Endothelial cell of umbilical vein (primary cell): ENCODE data around the gene DHRS2. TPM values are rescaled to one million over a fixed set of nuclear protein-coding genes. Genes with fewer than 3 reads are reported as not detected.

Experiments used
- BruUV-seq: library from RNA; stranded (reverse); fragments of 400-500 nt; replicated peaks from 2 replicates; lab custom pipeline; 2021; lab: Mats Ljungman, UMichigan
- CTCF ChIA-PET: fragments of 300-600, 350-600 bp; sonication (Branson Sonifier 250); formaldehyde crosslinking; loops from one replicate; lab custom pipeline; 2021; ENCODE audit warnings: antibody characterized with exemption, inconsistent platforms; lab: Charles Lee
- POLR2A ChIA-PET: fragments of 300-600, 350-600 bp; sonication (Branson Sonifier 250); formaldehyde crosslinking; loops from one replicate; lab custom pipeline; 2021; ENCODE audit warnings: antibody characterized with exemption, inconsistent platforms; lab: Charles Lee
- DNase-seq: peaks from one replicate; pipeline ENCODE4 v3.0.0-alpha.2; 2011; ENCODE audit warnings: low read depth, low spot score
- FAIRE-seq: peaks from 2 replicates; lab custom pipeline; 2011; peaks lifted over from hg19 to GRCh38; lab: Jason Lieb, UNC
- H2AFZ ChIP-seq: 2 replicates; pipeline ENCODE4 v1.6.0; 2012; ENCODE audit warnings: low read depth, low read length, control low read depth, inconsistent platforms
- H3K27ac ChIP-seq: 2 replicates; pipeline ENCODE4 v1.5.1; 2011; ENCODE audit warnings: low read depth, mild to moderate bottlenecking, control low read depth, low read length, moderate library complexity; ENCODE audit not compliant: insufficient read depth
- H3K27me3 ChIP-seq, 2 experiments: 2 replicates each; pipeline versions ENCODE4 v1.6.0 to v1.6.1; 2011; ENCODE audit warnings: low read length in 2 of 2, mixed read lengths in 1 of 2; ENCODE audit not compliant: control insufficient read depth in 2 of 2, insufficient read depth in 2 of 2
- H3K36me3 ChIP-seq, 2 experiments: 2 replicates in 1 of 2; 3 replicates in 1 of 2; pipeline ENCODE4 v1.5.1; 2011; ENCODE audit warnings: low read length in 2 of 2, mild to moderate bottlenecking in 1 of 2, moderate library complexity in 1 of 2; ENCODE audit not compliant: control insufficient read depth in 2 of 2, insufficient read depth in 2 of 2; ENCODE audit errors: extremely low read depth in 1 of 2
- H3K4me1 ChIP-seq: 3 replicates; pipeline ENCODE4 v1.5.1; 2011; ENCODE audit warnings: mild to moderate bottlenecking, low read length; ENCODE audit not compliant: control insufficient read depth, insufficient read depth; ENCODE audit errors: extremely low read depth
- H3K4me2 ChIP-seq: 2 replicates; pipeline ENCODE4 v1.6.1; 2011; ENCODE audit warnings: low read length, control low read depth, mixed read lengths; ENCODE audit not compliant: insufficient read depth
- H3K4me3 ChIP-seq, 3 experiments: fragments of 200-600 bp in 1 of 3; sonication (generic), shearing (Covaris generic) in 1 of 3; replicated peaks in 1 of 3; 2 replicates each; pipeline ENCODE4 v1.5.1; 2011 to 2016; ENCODE audit warnings: control low read depth in 3 of 3, low read length in 3 of 3, mild to moderate bottlenecking in 2 of 3, inconsistent platforms in 1 of 3, low read depth in 1 of 3, moderate library complexity in 1 of 3; ENCODE audit not compliant: insufficient read depth in 1 of 3
- H3K79me2 ChIP-seq: 2 replicates; pipeline ENCODE4 v1.6.0; 2012; ENCODE audit warnings: low read length, inconsistent platforms; ENCODE audit not compliant: control insufficient read depth, insufficient read depth
- H3K9ac ChIP-seq: replicated peaks from 2 replicates; pipeline ENCODE3; 2011; ENCODE audit warnings: low read length, control low read depth; ENCODE audit not compliant: insufficient read depth; ENCODE audit errors: extremely low read depth
- H3K9me1 ChIP-seq: replicated peaks from 3 replicates; pipeline ENCODE4 v1.6.0; 2011; ENCODE audit warnings: mild to moderate bottlenecking, low read length; ENCODE audit not compliant: control insufficient read depth, insufficient read depth; ENCODE audit errors: extremely low read depth
- H3K9me3 ChIP-seq: replicated peaks from 2 replicates; pipeline ENCODE4 v1.5.1; 2012; ENCODE audit warnings: low read length, inconsistent platforms; ENCODE audit not compliant: control insufficient read depth, insufficient read depth
- H4K20me1 ChIP-seq: replicated peaks from 2 replicates; pipeline ENCODE3; 2011; ENCODE audit warnings: mild to moderate bottlenecking, low read length; ENCODE audit not compliant: control insufficient read depth, insufficient read depth; ENCODE audit errors: extremely low read depth
- FOS ChIP-seq: IDR thresholded peaks from 2 replicates; pipeline ENCODE4 v1.6.1; 2011; ENCODE audit warnings: mild to moderate bottlenecking, low read length, moderate library complexity, borderline replicate concordance; ENCODE audit not compliant: insufficient read depth
- GATA2 ChIP-seq: IDR thresholded peaks from 2 replicates; pipeline ENCODE4 v1.7.0; 2011; ENCODE audit warnings: low read depth, mild to moderate bottlenecking, moderate library complexity, mixed read lengths, low read length; ENCODE audit not compliant: insufficient read length, insufficient read depth
- JUN ChIP-seq: IDR thresholded peaks from 2 replicates; pipeline ENCODE4 v1.6.1; 2011; ENCODE audit warnings: borderline replicate concordance, low read depth; ENCODE audit not compliant: insufficient read length, insufficient read depth
- POLR2A ChIP-seq: IDR thresholded peaks from 2 replicates; pipeline ENCODE4 v1.6.1; 2012; ENCODE audit warnings: low read depth, mild to moderate bottlenecking, control low read depth, low read length
- dilution Hi-C: fragments of 300-500 bp; cut with MboI; formaldehyde crosslinking; loops from one replicate; pipeline ENCODE4 v1.15.0; 2019; ENCODE audit warnings: low sequenced_read_pairs; ENCODE audit not compliant: extremely low pct_ligation_motif_present
- intact Hi-C: fragments of 100-400 bp; cut with micrococcal nuclease; formaldehyde crosslinking; loops from one replicate; pipeline ENCODE4 v1.10.0; 2022
- polyA plus RNA-seq, 4 experiments: library from polyadenylated mRNA; depleted of rRNA in 3 of 4; stranded (reverse) in 3 of 4; unstranded in 1 of 4; fragments of >200 nt; gene quantifications; 2 replicates each; pipeline versions ENCODE4 v1.2.1 to v1.2.3, GENCODE V29; 2011 to 2012; ENCODE audit warnings: missing spikeins in 1 of 4
- total RNA-seq: library from RNA; stranded (reverse); gene quantifications from 2 replicates; pipeline ENCODE4 v1.2.3, GENCODE V29; 2021
- TF ChIP-seq, protein P1 (sequence below), 2 donors: IDR thresholded peaks; 1 replicate in 1 of 2; 2 replicates in 1 of 2; pipeline ENCODE4 v1.5.1; 2011; ENCODE audit warnings: low read length in 2 of 2, mild to moderate bottlenecking in 2 of 2, moderate library complexity in 2 of 2, control low read depth in 1 of 2, inconsistent platforms in 1 of 2, low read depth in 1 of 2; ENCODE audit not compliant: insufficient read depth in 1 of 2; ENCODE audit errors: extremely low read depth in 1 of 2

The DHRS2 gene
- total and polyA plus RNA-seq, 2 donors (not counting 3 experiments of a cell fraction or from before 2014, with no cell fraction given), result 0.10 TPM; not detected in 1

DNA sequence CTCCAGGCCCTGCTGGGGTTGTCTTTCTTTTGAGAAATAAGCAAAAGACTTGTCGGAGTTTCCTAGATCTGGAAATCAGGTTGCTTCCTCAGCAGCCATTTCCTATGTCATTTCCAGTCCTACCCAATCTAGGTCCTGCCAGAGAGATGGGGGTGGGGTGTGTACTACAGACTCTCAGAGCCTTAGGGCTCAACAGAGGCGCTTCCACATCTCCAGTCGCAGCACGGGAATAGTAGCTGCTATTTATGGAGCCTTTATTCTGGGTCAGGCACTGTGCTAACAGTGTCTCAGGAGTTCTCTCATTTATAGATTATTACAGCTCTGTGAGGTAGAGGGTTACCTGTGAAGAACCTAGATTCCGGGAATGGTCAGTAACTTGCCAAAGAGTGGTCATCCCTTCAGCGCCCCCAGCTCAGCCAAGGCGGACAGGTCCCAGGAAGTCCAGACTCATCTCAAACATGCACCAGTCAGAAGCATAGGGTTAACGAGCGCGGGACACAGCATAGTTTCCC lies 21.9 kb downstream of the DHRS2 start:
- Histone ChIP-seq H3K9me1 (no peaks in the 10 kb centered on the region), H3K9ac (no peak overlapping the region), H3K36me3 (no peaks in the 10 kb centered on the region), H3K9me3 (no peaks in the 10 kb centered on the region), H3K4me3 (no peak overlapping the region), H4K20me1 (no peaks in the 10 kb centered on the region), H3K4me2 (no peak overlapping the region), H3K27ac (no peak overlapping the region), H3K27me3 (peaks cover 0 to under 1% of the 10 kb centered on the region in 2 experiments), H3K4me1 (no peaks in the 10 kb centered on the region), H3K79me2 (no peaks in the 10 kb centered on the region), H2AFZ (no peak overlapping the region)
- dilution Hi-C loops (no loop called here), intact Hi-C loops (no loop called here)
- no TSS peak for BruUV-seq
- TF ChIP-seq FOS, result no peak
- no peak for TF ChIP-seq GATA2
- no peak for TF ChIP-seq POLR2A
- no peak for TF ChIP-seq JUN
- TF ChIP-seq, protein P1, sequence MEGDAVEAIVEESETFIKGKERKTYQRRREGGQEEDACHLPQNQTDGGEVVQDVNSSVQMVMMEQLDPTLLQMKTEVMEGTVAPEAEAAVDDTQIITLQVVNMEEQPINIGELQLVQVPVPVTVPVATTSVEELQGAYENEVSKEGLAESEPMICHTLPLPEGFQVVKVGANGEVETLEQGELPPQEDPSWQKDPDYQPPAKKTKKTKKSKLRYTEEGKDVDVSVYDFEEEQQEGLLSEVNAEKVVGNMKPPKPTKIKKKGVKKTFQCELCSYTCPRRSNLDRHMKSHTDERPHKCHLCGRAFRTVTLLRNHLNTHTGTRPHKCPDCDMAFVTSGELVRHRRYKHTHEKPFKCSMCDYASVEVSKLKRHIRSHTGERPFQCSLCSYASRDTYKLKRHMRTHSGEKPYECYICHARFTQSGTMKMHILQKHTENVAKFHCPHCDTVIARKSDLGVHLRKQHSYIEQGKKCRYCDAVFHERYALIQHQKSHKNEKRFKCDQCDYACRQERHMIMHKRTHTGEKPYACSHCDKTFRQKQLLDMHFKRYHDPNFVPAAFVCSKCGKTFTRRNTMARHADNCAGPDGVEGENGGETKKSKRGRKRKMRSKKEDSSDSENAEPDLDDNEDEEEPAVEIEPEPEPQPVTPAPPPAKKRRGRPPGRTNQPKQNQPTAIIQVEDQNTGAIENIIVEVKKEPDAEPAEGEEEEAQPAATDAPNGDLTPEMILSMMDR (IDR thresholded peaks at IDR 0.05; ENCODE audit: extremely low read depth in 1 of 2, insufficient read depth in 1 of 2, low read depth in 1 of 2, low read length in 2 of 2), result no peak
- POLR2A ChIA-PET, result no interaction called here
- CTCF ChIA-PET, result interaction anchor here (1.4 to 2.2 kb wide), 2 partner anchors 26 to 253 kb away, joined by 4 to 9 read pairs; no protein-coding TSS in a partner anchor
- FAIRE-seq (no peak), DNase-seq (no peak)
